ENCODE measurements around the gene PHLDA2. TPM values are rescaled to one million over a fixed set of nuclear protein-coding genes. Genes with fewer than 3 reads are reported as not detected.

The PHLDA2 gene
- total and polyA plus RNA-seq, 8 donors: 3.1 to 34.2 (median 25.5) TPM; not detected in 3

DNA sequence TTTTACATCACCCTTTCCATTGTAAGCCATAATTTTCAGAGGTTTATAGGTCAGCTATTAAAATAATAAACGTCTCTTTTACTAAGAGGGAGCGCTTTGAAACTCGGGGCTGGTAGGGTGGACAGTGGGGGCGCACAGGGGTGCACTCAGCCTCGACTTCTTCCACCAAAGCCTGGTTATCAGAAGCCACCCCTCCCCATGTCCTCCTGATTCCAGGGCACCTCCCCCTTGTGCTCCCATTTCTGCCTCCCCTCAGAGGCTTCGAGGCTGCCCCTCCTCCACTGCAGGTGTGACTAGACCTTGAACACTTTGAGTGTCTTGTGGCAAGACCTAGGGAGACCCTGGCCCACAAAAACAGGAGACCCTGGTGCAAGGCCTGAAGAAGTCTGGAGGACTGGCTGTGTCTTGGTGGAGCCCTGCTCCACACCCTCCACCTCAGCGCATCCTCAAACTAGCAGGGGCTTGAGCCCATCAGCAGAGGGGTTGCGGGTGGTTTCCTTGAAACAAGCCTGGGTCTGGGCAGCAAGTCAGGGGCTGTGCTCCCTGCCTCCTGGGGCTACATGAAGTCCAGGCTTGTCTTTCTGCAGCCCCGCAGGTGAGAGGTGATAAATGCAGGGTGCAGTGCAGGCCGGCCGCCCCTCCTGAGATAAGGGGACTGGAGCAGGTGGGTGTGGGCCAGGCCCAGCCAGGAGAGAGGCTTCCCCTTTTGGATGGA, 46.7 kb downstream of the PHLDA2 start:
- H3K27ac ChIP-seq: peak overlapping the region in 1 of 5 donors; percentile 55
- peak overlapping the region; percentile 86 to 90 (median 86) for H3K4me3 ChIP-seq
- no peaks in the 10 kb centered on the region for H3K9me3 ChIP-seq
- H3K36me3 ChIP-seq: peaks cover 0 to 12% (median 0%) of the 10 kb centered on the region in 4 donors
- TF ChIP-seq EP300 (IDR thresholded peaks at IDR 0.05) (no peak), POLR2AphosphoS5 (IDR thresholded peaks at IDR 0.05) (no peak), POLR2A (IDR thresholded peaks at IDR 0.05) (no peak)
- TF ChIP-seq, protein P1, sequence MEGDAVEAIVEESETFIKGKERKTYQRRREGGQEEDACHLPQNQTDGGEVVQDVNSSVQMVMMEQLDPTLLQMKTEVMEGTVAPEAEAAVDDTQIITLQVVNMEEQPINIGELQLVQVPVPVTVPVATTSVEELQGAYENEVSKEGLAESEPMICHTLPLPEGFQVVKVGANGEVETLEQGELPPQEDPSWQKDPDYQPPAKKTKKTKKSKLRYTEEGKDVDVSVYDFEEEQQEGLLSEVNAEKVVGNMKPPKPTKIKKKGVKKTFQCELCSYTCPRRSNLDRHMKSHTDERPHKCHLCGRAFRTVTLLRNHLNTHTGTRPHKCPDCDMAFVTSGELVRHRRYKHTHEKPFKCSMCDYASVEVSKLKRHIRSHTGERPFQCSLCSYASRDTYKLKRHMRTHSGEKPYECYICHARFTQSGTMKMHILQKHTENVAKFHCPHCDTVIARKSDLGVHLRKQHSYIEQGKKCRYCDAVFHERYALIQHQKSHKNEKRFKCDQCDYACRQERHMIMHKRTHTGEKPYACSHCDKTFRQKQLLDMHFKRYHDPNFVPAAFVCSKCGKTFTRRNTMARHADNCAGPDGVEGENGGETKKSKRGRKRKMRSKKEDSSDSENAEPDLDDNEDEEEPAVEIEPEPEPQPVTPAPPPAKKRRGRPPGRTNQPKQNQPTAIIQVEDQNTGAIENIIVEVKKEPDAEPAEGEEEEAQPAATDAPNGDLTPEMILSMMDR (IDR thresholded peaks at IDR 0.05): no peak
- DNase-seq: no peak
- H3K27me3 ChIP-seq: peaks cover 0 to 19% (median 3%) of the 10 kb centered on the region in 3 donors
- intact Hi-C loops (cut with DNase I; ENCODE audit: low total_unique reads): loop anchor here (10.0 kb wide), 1 partner anchor 578 kb away; the partner anchor contains the start of genes C11orf21 and TSPAN32
- peaks cover 9 to 50% (median 39%) of the 10 kb centered on the region in 4 donors for H3K4me1 ChIP-seq
- 65 to 72% (median 68%) methylated on average over 11 of the region's 11 CpGs for WGBS, 5 donors

DNA sequence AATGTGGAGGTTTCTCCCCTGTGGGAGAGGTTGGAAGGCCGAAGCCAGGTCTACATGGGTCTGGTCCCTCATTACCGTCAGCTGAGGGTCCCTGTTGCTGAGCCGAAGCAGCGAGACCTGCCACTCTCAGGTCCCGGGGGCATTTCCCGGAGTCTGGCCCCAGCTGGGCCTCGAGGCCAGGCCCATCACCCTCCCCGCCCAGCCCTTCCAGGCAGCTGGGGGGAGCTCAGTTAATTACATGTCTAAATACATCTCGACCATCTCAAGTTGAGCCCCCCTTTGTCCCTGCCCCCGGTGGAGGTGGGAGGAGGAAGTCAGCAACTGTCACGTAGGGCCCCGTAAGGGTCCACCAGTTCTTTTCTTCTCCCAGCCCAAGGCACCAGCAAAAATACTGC, 47.2 kb downstream of the PHLDA2 start:
- peaks cover 0 to 12% (median 0%) of the 10 kb centered on the region in 4 donors for H3K36me3 ChIP-seq
- peaks cover 9 to 46% (median 36%) of the 10 kb centered on the region in 4 donors for H3K4me1 ChIP-seq
- no peak for TF ChIP-seq EP300 (IDR thresholded peaks at IDR 0.05)
- 60 to 80% (median 74%) methylated on average over 8 to 12 of the region's 12 CpGs for WGBS, 5 donors
- H3K9me3 ChIP-seq: peaks cover 0 to 4% (median 2%) of the 10 kb centered on the region in 4 donors
- H3K27me3 ChIP-seq: peaks cover 0 to 19% (median 3%) of the 10 kb centered on the region in 3 donors
- no peak for DNase-seq
- H3K27ac ChIP-seq: peak overlapping the region in 1 of 5 donors; percentile 55
- intact Hi-C loops (cut with DNase I; ENCODE audit: low total_unique reads): loop anchor here (10.0 kb wide), 1 partner anchor 577 kb away; the partner anchor contains the start of genes C11orf21 and TSPAN32
- no peak overlapping the region for H3K4me3 ChIP-seq

DNA sequence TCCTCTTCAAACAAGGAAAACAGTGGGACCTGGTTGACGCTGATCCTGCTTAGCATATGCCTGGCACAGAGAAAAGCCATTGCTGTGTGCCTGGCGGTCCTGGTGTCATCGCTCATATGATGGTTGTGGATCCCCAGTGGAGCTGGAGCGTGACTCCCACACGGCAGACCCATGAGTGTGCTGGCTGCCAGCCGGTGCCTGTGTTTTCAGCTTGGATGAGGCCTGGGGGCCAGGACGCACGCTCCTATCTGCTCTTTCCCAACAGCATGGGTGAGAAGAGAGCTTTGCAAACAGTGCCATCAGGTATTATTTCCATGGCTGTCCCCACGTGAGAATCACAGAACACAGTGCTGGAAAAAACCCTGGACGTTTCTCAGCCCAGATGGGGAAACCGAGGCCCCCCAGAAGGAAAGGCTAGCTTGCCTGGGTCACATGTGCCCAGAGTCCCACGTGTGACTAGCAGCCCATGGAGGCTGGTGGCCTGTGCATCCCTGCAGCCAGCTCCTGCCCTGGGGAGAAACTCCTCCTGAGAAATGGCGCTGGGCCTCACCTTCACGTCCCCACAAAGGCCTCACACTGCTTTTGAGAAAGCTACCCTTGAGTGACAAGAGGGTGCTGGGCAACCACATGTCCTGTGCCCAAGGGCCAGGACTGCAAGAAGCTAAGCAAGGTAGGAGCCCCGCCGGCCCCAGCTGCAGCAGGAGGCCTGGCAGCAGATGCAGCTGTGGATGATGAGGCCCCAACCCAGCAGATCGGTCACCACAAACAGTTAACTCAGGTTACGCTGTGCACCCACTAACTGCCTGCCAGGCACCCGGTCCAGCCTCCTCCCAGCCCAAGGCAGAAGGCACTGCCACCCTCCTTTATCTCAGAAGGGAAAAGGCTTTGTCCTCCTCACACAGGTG, 47.9 kb downstream of the PHLDA2 start:
- Histone ChIP-seq H3K36me3 (peaks cover 0 to 12% (median 0%) of the 10 kb centered on the region in 4 donors), H3K9me3 (peaks cover 0 to 4% (median 2%) of the 10 kb centered on the region in 4 donors), H3K27ac (peak overlapping the region in 1 of 5 donors; percentile 55), H3K4me3 (no peak overlapping the region), H3K27me3 (peaks cover 0 to 19% (median 3%) of the 10 kb centered on the region in 3 donors), H3K4me1 (peaks cover 7 to 39% (median 30%) of the 10 kb centered on the region in 4 donors)
- no peak for DNase-seq
- intact Hi-C loops (cut with DNase I; ENCODE audit: low total_unique reads): loop anchor here (10.0 kb wide), 1 partner anchor 577 kb away; the partner anchor contains the start of genes C11orf21 and TSPAN32
- WGBS, 5 donors: 75 to 85% (median 83%) methylated on average over 13 to 19 of the region's 19 CpGs
- TF ChIP-seq, protein P1 (IDR thresholded peaks at IDR 0.05): no peak
- TF ChIP-seq POLR2AphosphoS5 (IDR thresholded peaks at IDR 0.05) (no peak), EP300 (IDR thresholded peaks at IDR 0.05) (no peak), POLR2A (IDR thresholded peaks at IDR 0.05) (no peak)

DNA sequence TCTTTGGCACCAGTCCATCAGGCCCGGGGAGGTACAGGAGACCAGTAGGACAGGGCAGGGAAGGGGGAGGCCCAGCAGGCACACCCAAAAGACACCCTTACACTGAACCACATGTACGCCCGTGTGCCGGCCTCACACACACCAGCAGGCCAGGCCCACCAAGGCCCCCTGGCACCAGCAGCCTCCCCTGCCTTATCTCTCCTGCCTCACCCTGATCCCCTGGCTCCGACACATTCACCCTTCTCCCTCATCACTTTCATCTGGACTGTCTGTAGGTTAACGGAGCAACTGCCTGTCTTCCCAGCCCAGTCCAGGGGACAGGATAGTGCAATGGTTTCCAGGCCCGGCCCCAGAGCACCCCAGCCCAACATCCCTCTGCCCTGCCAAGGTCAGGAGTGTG, 48.6 kb downstream of the PHLDA2 start:
- DNase-seq: no peak
- Histone ChIP-seq H3K36me3 (peaks cover 0 to 12% (median 0%) of the 10 kb centered on the region in 4 donors), H3K4me3 (no peak overlapping the region), H3K27ac (no peak overlapping the region), H3K27me3 (peaks cover 0 to 19% (median 3%) of the 10 kb centered on the region in 3 donors), H3K9me3 (peaks cover 0 to 4% (median 2%) of the 10 kb centered on the region in 4 donors), H3K4me1 (peaks cover 5 to 35% (median 27%) of the 10 kb centered on the region in 4 donors)
- TF ChIP-seq EP300 (IDR thresholded peaks at IDR 0.05): no peak
- TF ChIP-seq, protein P1 (IDR thresholded peaks at IDR 0.05): no peak
- no peak for TF ChIP-seq POLR2AphosphoS5 (IDR thresholded peaks at IDR 0.05)
- TF ChIP-seq POLR2A (IDR thresholded peaks at IDR 0.05): no peak
- WGBS, 5 donors: 81 to 86% (median 85%) methylated on average over 7 of the region's 7 CpGs
- intact Hi-C loops (cut with DNase I; ENCODE audit: low total_unique reads): loop anchor here (10.0 kb wide), 1 partner anchor 576 kb away; the partner anchor contains the start of genes C11orf21 and TSPAN32
